Measurements from ENCODE around the gene EIF4G1. TPM values are rescaled to one million over a fixed set of nuclear protein-coding genes. Genes with fewer than 3 reads are reported as not detected.

The EIF4G1 gene
- total RNA-seq, 1 donor from 2014 or later, result 529 TPM

GRCh38 chr3:184349563-184350470 is 35.4 kb downstream of the EIF4G1 start:
- Mint-ChIP-seq H3K36me3 (ENCODE audit: low read depth) (peaks cover 10% of the 10 kb centered on the region), H3K4me3 (no peak overlapping the region), H3K4me1 (peaks cover 30% of the 10 kb centered on the region), H3K27ac (ENCODE audit: unreplicated experiment) (no peak overlapping the region), H3K9me3 (no peaks in the 10 kb centered on the region), H3K27me3 (ENCODE audit: low read depth) (no peaks in the 10 kb centered on the region)
- no peak for DNase-seq (ENCODE audit: low read depth, low spot score)
- TF ChIP-seq CTCF (conservative IDR thresholded peaks at IDR 0.05), result no peak

- no peak for TF ChIP-seq CTCF (conservative IDR thresholded peaks at IDR 0.05)
- no peak overlapping the region for H3K27ac Mint-ChIP-seq (ENCODE audit: unreplicated experiment)
- peaks cover 13% of the 10 kb centered on the region for H3K36me3 Mint-ChIP-seq (ENCODE audit: low read depth)
- no peaks in the 10 kb centered on the region for H3K9me3 Mint-ChIP-seq
- no peak overlapping the region for H3K4me3 Mint-ChIP-seq
- no peaks in the 10 kb centered on the region for H3K27me3 Mint-ChIP-seq (ENCODE audit: low read depth)
- peaks cover 33% of the 10 kb centered on the region for H3K4me1 Mint-ChIP-seq
- no peak for DNase-seq (ENCODE audit: low read depth, low spot score)
Observed at GRCh38 chr3:184350618-184351017, 36.2 kb downstream of the EIF4G1 start.

- Mint-ChIP-seq H3K4me1 (peaks cover 30% of the 10 kb centered on the region), H3K27ac (ENCODE audit: unreplicated experiment) (peak overlapping the region; percentile 83)
Observed at GRCh38 chr3:184351511-184352148, 37.2 kb downstream of the EIF4G1 start.

GRCh38 chr3:184352149-184352785 is 37.9 kb downstream of the EIF4G1 start:
- Mint-ChIP-seq H3K27me3 (ENCODE audit: low read depth) (no peaks in the 10 kb centered on the region), H3K27ac (ENCODE audit: unreplicated experiment) (peak overlapping the region; percentile 63), H3K9me3 (no peaks in the 10 kb centered on the region), H3K36me3 (ENCODE audit: low read depth) (peaks cover 13% of the 10 kb centered on the region), H3K4me1 (peaks cover 30% of the 10 kb centered on the region), H3K4me3 (peak overlapping the region; percentile 53)
- TF ChIP-seq CTCF (conservative IDR thresholded peaks at IDR 0.05), result no peak
- no peak for DNase-seq (ENCODE audit: low read depth, low spot score)

More at GRCh38 chr3:184351511-184352148, 37.2 kb downstream of the EIF4G1 start:
- Mint-ChIP-seq H3K4me3 (peak overlapping the region; percentile 56), H3K9me3 (no peaks in the 10 kb centered on the region), H3K27me3 (ENCODE audit: low read depth) (no peaks in the 10 kb centered on the region), H3K36me3 (ENCODE audit: low read depth) (peaks cover 13% of the 10 kb centered on the region)
- no peak for TF ChIP-seq CTCF (conservative IDR thresholded peaks at IDR 0.05)
- DNase-seq (ENCODE audit: low read depth, low spot score), result no peak

- TF ChIP-seq CTCF (conservative IDR thresholded peaks at IDR 0.05), result no peak
- Mint-ChIP-seq H3K27ac (ENCODE audit: unreplicated experiment) (no peak overlapping the region), H3K9me3 (no peaks in the 10 kb centered on the region), H3K4me3 (no peak overlapping the region), H3K36me3 (ENCODE audit: low read depth) (peaks cover 13% of the 10 kb centered on the region), H3K4me1 (peaks cover 30% of the 10 kb centered on the region), H3K27me3 (ENCODE audit: low read depth) (no peaks in the 10 kb centered on the region)
- no peak for DNase-seq (ENCODE audit: low read depth, low spot score)
Observed at GRCh38 chr3:184352897-184353545, 38.6 kb downstream of the EIF4G1 start.

Measured in neural crest cell (in vitro differentiated cells).